Left hindlimb (tissue), 1 donor: ENCODE results near the gene BICC1.
A peak's percentile ranks its signal among the peaks of the same experiment; 100 is the strongest.

Source experiments
- DNase-seq: peaks from one replicate; pipeline ENCODE4 v3.0.0-alpha.2; 2018

Gene BICC1

GRCh38 chr10:58795560-58795959 is 282.9 kb downstream of the BICC1 start:
- no peak for DNase-seq

- no peak for DNase-seq
These were observed 283.6 kb downstream of the BICC1 start for GRCh38 chr10:58796242-58796641.

- DNase-seq, result no peak
These were observed 284.2 kb downstream of the BICC1 start for GRCh38 chr10:58796824-58797223.

- no peak for DNase-seq
These were observed 284.7 kb downstream of the BICC1 start for GRCh38 chr10:58797356-58797755.

- DNase-seq, result no peak
These were observed 289.4 kb downstream of the BICC1 start for GRCh38 chr10:58802047-58802446.

GRCh38 chr10:58806323-58806722 is 293.7 kb downstream of the BICC1 start:
- DNase-seq, result no peak

GRCh38 chr10:58806970-58807628 is 294.4 kb downstream of the BICC1 start:
- DNase-seq, result no peak

- peak; percentile 54 for DNase-seq
These were observed 295.0 kb downstream of the BICC1 start for GRCh38 chr10:58807629-58808022.

- no peak for DNase-seq
These were observed 298.1 kb downstream of the BICC1 start for GRCh38 chr10:58810751-58811150.

- DNase-seq, result no peak
These were observed 300.9 kb downstream of the BICC1 start for GRCh38 chr10:58813573-58813972.

- DNase-seq, result no peak
These were observed 304.7 kb downstream of the BICC1 start for GRCh38 chr10:58817201-58817846.

GRCh38 chr10:58818900-58819299 is 306.2 kb downstream of the BICC1 start:
- no peak for DNase-seq

GRCh38 chr10:58820386-58820785 is 307.7 kb downstream of the BICC1 start:
- DNase-seq, result no peak

- DNase-seq, result peak; percentile 48
These were observed 308.4 kb downstream of the BICC1 start for GRCh38 chr10:58820861-58821751.

GRCh38 chr10:58821752-58822056 is 309.0 kb downstream of the BICC1 start:
- DNase-seq, result no peak

GRCh38 chr10:58823983-58824382 is 311.3 kb downstream of the BICC1 start:
- no peak for DNase-seq

GRCh38 chr10:58824396-58824795 is 311.7 kb downstream of the BICC1 start:
- DNase-seq, result no peak

GRCh38 chr10:58826694-58827093 is 314.0 kb downstream of the BICC1 start:
- DNase-seq, result no peak

GRCh38 chr10:58827381-58827780 is 314.7 kb downstream of the BICC1 start:
- no peak for DNase-seq

GRCh38 chr10:58829839-58830238 is 317.2 kb downstream of the BICC1 start:
- DNase-seq, result no peak

GRCh38 chr10:58830697-58831096 is 318.0 kb downstream of the BICC1 start:
- DNase-seq, result no peak

- DNase-seq, result no peak
These were observed 321.3 kb downstream of the BICC1 start for GRCh38 chr10:58833771-58834561.

GRCh38 chr10:58836176-58836700 is 323.6 kb downstream of the BICC1 start:
- DNase-seq, result no peak
